Fibroblast of peridontal ligament (primary cell): ENCODE results near the gene SAT1.
A peak's percentile ranks its signal among the peaks of the same experiment; 100 is the strongest.

Experiments
- DNase-seq: peaks from one replicate; pipeline ENCODE4 v3.0.0-alpha.2; 2010; ENCODE audit errors: extremely low read depth

Gene SAT1

DNA sequence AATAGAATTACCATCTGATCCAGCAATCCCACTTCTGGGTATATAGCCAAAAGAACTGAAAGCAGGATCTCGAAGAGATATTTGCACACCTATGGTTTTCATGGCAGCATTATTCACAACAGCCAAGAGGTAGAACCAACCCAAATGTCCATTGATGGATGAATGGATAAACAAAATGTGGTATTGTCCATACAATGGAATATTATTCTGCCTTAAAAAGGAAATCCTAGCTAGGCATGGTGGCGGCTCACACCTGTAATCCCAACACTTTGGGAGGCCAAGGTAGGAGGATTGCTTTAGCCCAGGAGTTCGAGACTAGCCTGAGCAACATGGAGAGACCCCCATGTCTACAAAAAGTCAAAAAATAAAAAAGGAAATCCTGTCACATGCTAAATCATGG lies 27.3 kb downstream of the SAT1 start:
- DNase-seq = no peak

GRCh38 chrX:23811108-23811651 lies 28.2 kb downstream of the SAT1 start:
- DNase-seq = peak; percentile 42

- DNase-seq = no peak
Observed at GRCh38 chrX:23811656-23812055, 28.7 kb downstream of the SAT1 start.

GRCh38 chrX:23813808-23814207 lies 30.8 kb downstream of the SAT1 start:
- DNase-seq = no peak

DNA sequence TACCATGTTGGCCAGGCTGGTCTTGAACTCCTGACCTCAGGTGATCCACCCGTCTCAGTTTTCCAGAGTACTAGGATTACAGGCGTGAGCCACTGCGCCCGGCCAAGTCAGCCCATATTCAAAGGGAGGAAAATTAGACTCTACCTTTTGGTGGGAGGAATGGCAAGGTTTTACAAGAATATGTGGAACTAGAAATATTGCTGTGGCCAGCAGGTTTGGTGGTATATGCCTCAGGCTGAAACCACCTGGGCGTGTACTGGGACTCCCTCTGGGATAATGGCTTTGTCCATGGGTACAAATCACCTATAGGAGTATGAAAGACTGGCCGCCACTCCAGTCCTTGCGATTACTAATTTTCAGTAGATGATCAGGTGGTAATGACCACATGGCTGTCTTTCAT lies 32.4 kb downstream of the SAT1 start:
- DNase-seq = no peak

GRCh38 chrX:23816179-23816578 lies 33.2 kb downstream of the SAT1 start:
- no peak for DNase-seq

DNA sequence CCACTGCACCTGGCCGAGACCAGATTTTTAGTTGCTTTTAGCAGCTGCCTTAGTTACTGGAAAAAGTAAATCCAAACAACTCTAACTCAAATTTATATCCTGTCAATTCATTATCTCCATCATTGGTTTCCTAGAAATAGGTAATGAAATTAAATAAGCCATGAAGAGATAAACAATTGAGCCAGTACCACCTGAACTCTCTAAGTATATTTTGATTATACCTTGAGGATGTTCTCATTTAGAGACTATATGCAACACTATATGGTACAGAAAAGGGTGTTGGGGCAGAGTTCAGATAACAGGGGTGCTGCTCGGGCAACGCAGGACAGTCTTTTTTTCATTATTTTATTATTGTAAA lies 35.0 kb downstream of the SAT1 start:
- DNase-seq = no peak

GRCh38 chrX:23819385-23820234 lies 36.6 kb downstream of the SAT1 start:
- DNase-seq = peak; percentile 50

- no peak for DNase-seq
Observed at GRCh38 chrX:23820235-23820782, 37.3 kb downstream of the SAT1 start.

GRCh38 chrX:23821847-23822246 lies 38.9 kb downstream of the SAT1 start:
- DNase-seq = no peak

DNA sequence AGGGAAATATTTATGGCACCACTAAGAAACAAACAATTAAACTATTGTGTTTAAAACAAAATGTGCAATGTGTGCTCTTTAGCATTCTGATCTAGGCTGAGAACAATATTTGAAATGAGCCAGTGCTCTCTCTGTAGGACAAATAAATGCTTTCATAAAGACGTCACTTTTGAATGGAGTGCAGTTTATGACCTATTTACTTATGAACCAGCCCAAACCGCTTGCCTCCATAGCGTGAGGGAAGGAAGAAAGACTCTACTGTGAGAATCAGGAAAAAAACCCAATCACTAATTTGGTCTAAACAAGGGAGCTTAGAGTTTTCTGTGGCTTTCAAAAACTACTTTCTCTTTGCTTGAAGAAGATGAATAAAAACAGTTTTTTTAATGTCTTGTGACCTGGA lies 39.4 kb downstream of the SAT1 start:
- DNase-seq = peak; percentile 54

GRCh38 chrX:23822841-23823240 lies 39.9 kb downstream of the SAT1 start:
- DNase-seq = no peak

DNA sequence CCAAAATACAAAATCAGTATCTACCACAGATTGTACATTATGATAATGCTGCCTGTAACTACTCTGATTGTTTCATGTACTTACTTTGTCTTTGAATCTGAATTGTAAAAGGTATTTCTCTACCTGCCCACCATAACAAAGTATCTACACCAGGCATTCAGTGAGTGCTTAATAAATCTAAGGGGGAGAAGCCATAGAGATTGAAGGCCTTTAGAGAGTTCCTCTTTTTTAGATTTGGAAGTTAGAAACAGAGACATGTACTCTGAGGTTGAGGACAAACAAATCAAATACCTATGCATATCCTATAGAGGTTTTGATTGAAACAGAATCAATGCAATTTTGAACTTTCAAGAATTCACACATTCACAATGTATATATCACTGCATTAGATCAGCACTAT lies 42.7 kb downstream of the SAT1 start:
- DNase-seq = no peak

DNA sequence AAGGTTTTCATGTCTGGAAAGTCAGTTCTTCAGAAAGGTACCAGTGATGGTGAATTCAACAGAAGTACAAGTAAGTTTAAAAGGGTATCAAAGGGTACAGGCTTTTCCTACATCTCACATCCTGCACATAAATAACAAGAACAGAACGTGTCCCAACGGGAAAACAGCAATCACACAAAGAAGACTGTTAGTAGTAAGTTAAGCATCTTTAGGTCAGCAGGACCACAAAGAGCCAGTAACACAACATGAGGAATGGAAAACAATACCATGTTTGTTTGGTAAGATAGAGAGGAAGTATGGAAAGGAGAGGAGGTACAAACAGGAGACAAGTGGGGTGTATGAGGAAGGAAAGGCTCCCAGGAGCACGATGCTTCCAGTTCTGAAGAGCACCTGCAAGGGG lies 43.2 kb downstream of the SAT1 start:
- no peak for DNase-seq

DNA sequence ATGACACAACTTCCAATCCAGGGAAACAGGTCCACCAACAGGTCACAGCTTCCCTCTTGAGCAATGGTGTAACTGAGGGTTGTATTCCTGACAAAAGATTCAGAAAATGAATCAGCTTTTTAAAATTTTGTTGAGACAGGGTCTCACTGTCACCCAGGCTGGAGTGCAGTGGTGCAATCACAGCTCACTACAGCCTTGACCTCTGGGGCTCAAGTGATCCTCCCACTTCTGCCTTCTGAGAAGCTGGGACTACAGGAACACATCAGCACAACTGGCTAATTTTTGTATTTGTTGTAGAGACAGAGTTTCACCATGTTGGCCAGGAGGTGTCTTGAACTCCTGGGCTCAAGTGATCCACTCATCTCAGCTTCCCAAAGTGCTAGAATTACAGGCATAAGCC lies 43.7 kb downstream of the SAT1 start:
- no peak for DNase-seq

DNA sequence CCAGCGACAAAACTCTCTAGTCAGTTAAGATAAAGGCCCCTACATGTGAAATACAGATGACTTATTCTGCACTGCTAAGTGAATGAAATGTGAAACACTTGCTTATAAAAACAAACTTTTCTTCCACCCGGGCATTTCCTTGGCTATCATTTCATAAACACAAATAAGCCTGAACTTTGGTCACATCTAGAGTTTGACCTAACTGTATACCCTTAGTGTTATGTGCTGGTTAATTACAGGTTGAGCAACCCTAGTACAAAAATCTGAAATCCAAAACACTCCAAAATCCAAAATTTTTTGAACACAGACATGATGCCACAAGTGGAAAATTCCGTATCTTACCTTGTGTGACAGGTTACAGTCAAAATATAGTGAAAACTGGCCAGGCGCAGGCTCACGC lies 45.9 kb downstream of the SAT1 start:
- DNase-seq = peak; percentile 26

GRCh38 chrX:23832721-23833120 lies 49.7 kb downstream of the SAT1 start:
- DNase-seq = no peak
